Measurements from ENCODE around the gene HSBP1L1.

DNA sequence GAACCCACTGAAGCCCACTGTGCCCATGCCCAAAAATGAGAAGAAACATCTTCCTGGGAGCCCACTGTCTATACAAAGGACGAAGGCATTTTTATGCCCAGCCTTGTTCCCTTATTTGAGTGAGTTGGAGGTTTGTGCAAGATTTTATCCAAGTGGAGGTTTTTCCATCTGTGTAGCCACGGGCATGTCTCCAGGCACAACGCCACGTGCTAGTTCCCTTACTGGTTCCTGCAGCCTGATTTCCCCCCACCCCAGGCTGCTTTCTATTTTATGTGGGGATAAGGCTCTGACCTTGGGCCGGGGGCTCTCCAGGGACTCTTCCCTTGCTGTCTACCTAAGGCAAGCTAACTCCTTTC, 46.1 kb downstream of the HSBP1L1 start:
- TF ChIP-seq, protein P1, sequence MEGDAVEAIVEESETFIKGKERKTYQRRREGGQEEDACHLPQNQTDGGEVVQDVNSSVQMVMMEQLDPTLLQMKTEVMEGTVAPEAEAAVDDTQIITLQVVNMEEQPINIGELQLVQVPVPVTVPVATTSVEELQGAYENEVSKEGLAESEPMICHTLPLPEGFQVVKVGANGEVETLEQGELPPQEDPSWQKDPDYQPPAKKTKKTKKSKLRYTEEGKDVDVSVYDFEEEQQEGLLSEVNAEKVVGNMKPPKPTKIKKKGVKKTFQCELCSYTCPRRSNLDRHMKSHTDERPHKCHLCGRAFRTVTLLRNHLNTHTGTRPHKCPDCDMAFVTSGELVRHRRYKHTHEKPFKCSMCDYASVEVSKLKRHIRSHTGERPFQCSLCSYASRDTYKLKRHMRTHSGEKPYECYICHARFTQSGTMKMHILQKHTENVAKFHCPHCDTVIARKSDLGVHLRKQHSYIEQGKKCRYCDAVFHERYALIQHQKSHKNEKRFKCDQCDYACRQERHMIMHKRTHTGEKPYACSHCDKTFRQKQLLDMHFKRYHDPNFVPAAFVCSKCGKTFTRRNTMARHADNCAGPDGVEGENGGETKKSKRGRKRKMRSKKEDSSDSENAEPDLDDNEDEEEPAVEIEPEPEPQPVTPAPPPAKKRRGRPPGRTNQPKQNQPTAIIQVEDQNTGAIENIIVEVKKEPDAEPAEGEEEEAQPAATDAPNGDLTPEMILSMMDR (IDR thresholded peaks at IDR 0.05; ENCODE audit: insufficient read depth, low read depth, low read length) = no peak
- TF ChIP-seq EZH2 (IDR thresholded peaks at IDR 0.05; ENCODE audit: insufficient read depth, low read length) = no peak
